RPMI8226 (cell line): ENCODE data around the gene CELF2.

Experiments used
- DNase-seq: peaks from one replicate; pipeline ENCODE4 v3.0.0-alpha.2; 2015

Gene CELF2

GRCh38 chr10:11206676-11207559 is 189.2 kb downstream of the CELF2 start:
- no peak for DNase-seq

- no peak for DNase-seq
Measured at GRCh38 chr10:11207560-11207844, 189.8 kb downstream of the CELF2 start.

GRCh38 chr10:11208243-11208642 is 190.6 kb downstream of the CELF2 start:
- DNase-seq, result no peak

- no peak for DNase-seq
Measured at GRCh38 chr10:11208908-11209829, 191.5 kb downstream of the CELF2 start.

GRCh38 chr10:11209830-11210181 is 192.1 kb downstream of the CELF2 start:
- peak; percentile 7 for DNase-seq

GRCh38 chr10:11210211-11210922 is 192.7 kb downstream of the CELF2 start:
- DNase-seq, result no peak

- DNase-seq, result no peak
Measured at GRCh38 chr10:11212288-11213085, 194.8 kb downstream of the CELF2 start.

GRCh38 chr10:11213137-11213536 is 195.5 kb downstream of the CELF2 start:
- DNase-seq, result no peak

GRCh38 chr10:11214407-11214806 is 196.7 kb downstream of the CELF2 start:
- no peak for DNase-seq

GRCh38 chr10:11215471-11215870 is 197.8 kb downstream of the CELF2 start:
- DNase-seq, result no peak

GRCh38 chr10:11217521-11217920 is 199.8 kb downstream of the CELF2 start:
- no peak for DNase-seq

- no peak for DNase-seq
Measured at GRCh38 chr10:11218395-11218794, 200.7 kb downstream of the CELF2 start.

GRCh38 chr10:11219431-11219830 is 201.8 kb downstream of the CELF2 start:
- DNase-seq, result no peak

GRCh38 chr10:11223081-11223480 is 205.4 kb downstream of the CELF2 start:
- no peak for DNase-seq

- DNase-seq, result no peak
Measured at GRCh38 chr10:11223507-11224140, 206.0 kb downstream of the CELF2 start.

GRCh38 chr10:11224321-11224720 is 206.6 kb downstream of the CELF2 start:
- DNase-seq, result no peak

- no peak for DNase-seq
Measured at GRCh38 chr10:11224792-11225416, 207.2 kb downstream of the CELF2 start.

GRCh38 chr10:11225935-11226334 is 208.3 kb downstream of the CELF2 start:
- DNase-seq, result peak; percentile 37

- DNase-seq, result no peak
Measured at GRCh38 chr10:11227103-11227502, 209.4 kb downstream of the CELF2 start.

- no peak for DNase-seq
Measured at GRCh38 chr10:11229893-11230292, 212.2 kb downstream of the CELF2 start.

- DNase-seq, result no peak
Measured at GRCh38 chr10:11230498-11231167, 213.0 kb downstream of the CELF2 start.
